Nephron progenitor cell (in vitro differentiated cells): ENCODE data around the gene PHRF1.

ENCODE experiments used
- DNase-seq: peaks from one replicate; pipeline ENCODE4 v3.0.0; 2021
- H3K27ac Mint-ChIP-seq: 2 replicates; pipeline ENCODE4 v1.8.0; 2021; ENCODE audit warnings: mild to moderate bottlenecking, moderate library complexity, mixed read lengths
- H3K27me3 Mint-ChIP-seq: 2 replicates; pipeline ENCODE4 v1.8.0; 2021; ENCODE audit warnings: mild to moderate bottlenecking, low read depth, mixed read lengths; ENCODE audit not compliant: poor library complexity
- H3K36me3 Mint-ChIP-seq: 2 replicates; pipeline ENCODE4 v1.8.0; 2021; ENCODE audit warnings: low read depth, mixed read lengths
- H3K4me1 Mint-ChIP-seq: 2 replicates; pipeline ENCODE4 v1.8.0; 2021; ENCODE audit warnings: mixed read lengths
- H3K4me3 Mint-ChIP-seq: 2 replicates; pipeline ENCODE4 v1.8.0; 2021; ENCODE audit warnings: mild to moderate bottlenecking, moderate library complexity, mixed read lengths
- H3K9me3 Mint-ChIP-seq: 2 replicates; pipeline ENCODE4 v1.8.0; 2021; ENCODE audit warnings: mild to moderate bottlenecking, moderate library complexity, mixed read lengths
- CTCF ChIP-seq: fragments of 200-600 bp; sonication (generic); IDR thresholded peaks from 2 replicates; pipeline ENCODE4 v1.5.0; 2021; ENCODE audit warnings: antibody characterized with exemption

The PHRF1 gene

GRCh38 chr11:595400-595799 lies 19.1 kb downstream of the PHRF1 start:
- Mint-ChIP-seq H3K27me3 (no peaks in the 10 kb centered on the region), H3K36me3 (peaks cover 55% of the 10 kb centered on the region), H3K4me1 (no peaks in the 10 kb centered on the region), H3K9me3 (no peaks in the 10 kb centered on the region), H3K27ac (no peak overlapping the region), H3K4me3 (no peak overlapping the region)
- TF ChIP-seq CTCF, result no peak
- no peak for DNase-seq

DNA sequence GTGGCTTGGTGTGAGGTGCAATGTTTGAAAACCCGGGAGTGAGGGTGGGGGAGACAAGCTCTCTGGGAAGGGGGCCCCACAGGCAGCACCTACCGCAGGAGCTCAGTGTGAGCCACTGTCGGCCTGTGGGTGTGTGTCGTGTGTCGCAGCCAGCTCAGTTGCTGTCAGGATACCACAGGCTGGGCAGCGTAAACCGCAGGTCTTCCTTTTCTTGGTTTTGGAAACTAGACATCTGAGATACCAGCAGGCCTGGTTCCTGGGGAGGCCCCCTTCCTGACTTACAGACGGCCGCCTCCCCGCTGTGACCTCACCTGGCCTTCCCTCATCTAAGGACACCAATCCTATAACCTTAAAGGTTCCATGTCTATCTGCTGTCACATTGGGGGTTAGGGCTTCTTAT lies 20.1 kb downstream of the PHRF1 start:
- Mint-ChIP-seq H3K36me3 (peaks cover 49% of the 10 kb centered on the region), H3K27ac (no peak overlapping the region), H3K4me3 (no peak overlapping the region), H3K4me1 (no peaks in the 10 kb centered on the region), H3K27me3 (no peaks in the 10 kb centered on the region), H3K9me3 (no peaks in the 10 kb centered on the region)
- TF ChIP-seq CTCF, result no peak
- DNase-seq, result no peak

DNA sequence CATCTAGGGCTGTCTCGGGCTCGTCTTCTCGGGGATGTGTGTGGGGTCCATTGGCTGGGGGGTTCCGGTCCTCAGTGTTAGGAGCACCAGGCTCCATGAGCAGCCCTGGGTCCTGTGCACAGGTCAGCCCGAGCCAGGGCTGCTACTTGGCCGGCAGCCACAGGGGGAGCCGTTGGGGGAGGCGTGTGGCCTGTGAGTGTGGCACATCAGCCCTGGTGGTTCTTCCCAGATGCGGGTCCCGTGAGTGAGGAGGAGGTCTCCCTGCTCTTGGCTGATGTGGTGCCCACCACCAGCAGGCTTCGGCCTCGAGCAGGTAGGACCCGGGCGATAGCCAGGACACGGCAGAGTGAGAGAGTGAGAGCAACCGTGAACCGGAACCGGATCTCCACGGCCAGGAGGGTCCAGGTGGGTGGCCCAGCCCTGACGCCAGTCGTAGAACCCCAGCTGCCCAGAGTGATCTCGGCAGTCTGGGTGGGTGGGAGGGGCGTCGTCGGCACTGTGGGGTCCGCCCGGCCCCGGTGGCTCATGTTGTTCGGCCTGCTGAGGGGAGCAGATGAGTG lies 21.0 kb downstream of the PHRF1 start:
- Mint-ChIP-seq H3K36me3 (peaks cover 52% of the 10 kb centered on the region), H3K27ac (peak overlapping the region; percentile 74), H3K4me3 (no peak overlapping the region), H3K27me3 (no peaks in the 10 kb centered on the region), H3K9me3 (no peaks in the 10 kb centered on the region), H3K4me1 (no peaks in the 10 kb centered on the region)
- TF ChIP-seq CTCF, result no peak
- no peak for DNase-seq

DNA sequence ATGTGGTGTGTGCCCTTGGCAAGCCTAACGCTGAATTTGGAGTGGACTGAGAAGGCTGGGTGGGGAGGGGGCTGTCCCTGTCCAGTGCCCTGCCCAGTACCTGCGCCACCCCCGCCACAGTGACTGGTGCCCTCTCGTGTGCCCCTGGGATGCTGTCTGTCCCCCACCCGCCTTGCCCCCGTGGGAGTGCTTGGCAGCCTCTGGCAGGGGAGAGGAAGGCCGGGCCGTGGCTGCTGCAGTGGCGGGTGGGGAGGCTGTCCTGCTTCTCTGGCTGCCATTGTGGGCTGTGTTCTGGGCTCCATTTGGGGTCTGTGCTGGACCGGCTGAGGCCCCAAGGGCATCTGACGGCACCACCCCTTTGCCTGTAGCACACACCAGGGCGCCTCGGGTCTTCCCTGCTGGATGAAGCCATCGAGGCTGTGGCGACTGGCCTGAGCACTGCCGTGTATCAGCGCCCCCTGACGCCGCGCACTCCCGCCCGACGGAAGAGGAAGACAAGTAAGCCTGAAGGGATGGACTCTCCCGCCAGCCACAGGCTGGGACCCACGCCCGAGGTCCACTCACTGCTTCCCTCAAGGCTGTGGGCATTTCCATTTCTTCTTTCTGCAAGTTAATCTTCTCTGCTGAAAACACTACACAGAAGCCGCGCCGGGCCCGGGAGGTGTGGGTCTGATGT lies 21.9 kb downstream of the PHRF1 start:
- H3K4me3 Mint-ChIP-seq, result no peak overlapping the region
- DNase-seq, result no peak
- no peaks in the 10 kb centered on the region for H3K9me3 Mint-ChIP-seq
- peaks cover 46% of the 10 kb centered on the region for H3K36me3 Mint-ChIP-seq
- no peak overlapping the region for H3K27ac Mint-ChIP-seq
- no peaks in the 10 kb centered on the region for H3K4me1 Mint-ChIP-seq
- no peaks in the 10 kb centered on the region for H3K27me3 Mint-ChIP-seq
- no peak for TF ChIP-seq CTCF

- H3K9me3 Mint-ChIP-seq, result no peaks in the 10 kb centered on the region
- peaks cover 41% of the 10 kb centered on the region for H3K36me3 Mint-ChIP-seq
- no peaks in the 10 kb centered on the region for H3K4me1 Mint-ChIP-seq
- no peak overlapping the region for H3K4me3 Mint-ChIP-seq
- no peaks in the 10 kb centered on the region for H3K27me3 Mint-ChIP-seq
- no peak for DNase-seq
- H3K27ac Mint-ChIP-seq, result peak overlapping the region; percentile 59
- TF ChIP-seq CTCF, result no peak
These were observed 25.4 kb downstream of the PHRF1 start for GRCh38 chr11:601573-602245.
